Panc1 (cell line): ENCODE measurements around the gene TM2D1.

ENCODE experiments used
- TF ChIP-seq, protein P1 (sequence below): fragments of 450-650 bp; IDR thresholded peaks from 2 replicates; pipeline ENCODE4 v1.5.1; 2017; ENCODE audit warnings: mild to moderate bottlenecking
- TF ChIP-seq, protein P2 (sequence below), 2 experiments: IDR thresholded peaks; 2 replicates each; pipeline ENCODE4 v1.6.1; 2011 to 2012; ENCODE audit warnings: low read depth in 2 of 2, control low read depth in 1 of 2, low read length in 1 of 2, mild to moderate bottlenecking in 1 of 2, moderate library complexity in 1 of 2; ENCODE audit not compliant: insufficient read depth in 1 of 2

DNA sequence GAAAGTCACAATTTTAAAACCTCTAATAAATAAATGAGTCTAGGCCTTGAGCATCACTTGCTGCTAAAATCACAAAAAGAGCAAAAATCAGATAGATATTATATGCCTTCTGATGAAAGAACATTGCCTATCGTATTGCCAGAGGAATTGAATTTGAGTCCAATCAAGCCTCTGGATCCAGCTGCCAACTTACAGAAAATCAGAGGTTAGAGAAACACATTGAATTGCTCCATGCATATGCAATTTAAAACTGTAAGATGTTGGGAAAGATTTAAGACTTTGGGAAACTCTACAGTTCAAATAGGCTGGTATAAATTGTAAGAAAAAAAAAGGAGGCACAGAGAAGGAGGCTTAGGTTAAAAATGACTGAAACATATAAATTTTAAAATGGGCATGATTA, 93.5 kb downstream of the TM2D1 start:
- TF ChIP-seq, protein P1, sequence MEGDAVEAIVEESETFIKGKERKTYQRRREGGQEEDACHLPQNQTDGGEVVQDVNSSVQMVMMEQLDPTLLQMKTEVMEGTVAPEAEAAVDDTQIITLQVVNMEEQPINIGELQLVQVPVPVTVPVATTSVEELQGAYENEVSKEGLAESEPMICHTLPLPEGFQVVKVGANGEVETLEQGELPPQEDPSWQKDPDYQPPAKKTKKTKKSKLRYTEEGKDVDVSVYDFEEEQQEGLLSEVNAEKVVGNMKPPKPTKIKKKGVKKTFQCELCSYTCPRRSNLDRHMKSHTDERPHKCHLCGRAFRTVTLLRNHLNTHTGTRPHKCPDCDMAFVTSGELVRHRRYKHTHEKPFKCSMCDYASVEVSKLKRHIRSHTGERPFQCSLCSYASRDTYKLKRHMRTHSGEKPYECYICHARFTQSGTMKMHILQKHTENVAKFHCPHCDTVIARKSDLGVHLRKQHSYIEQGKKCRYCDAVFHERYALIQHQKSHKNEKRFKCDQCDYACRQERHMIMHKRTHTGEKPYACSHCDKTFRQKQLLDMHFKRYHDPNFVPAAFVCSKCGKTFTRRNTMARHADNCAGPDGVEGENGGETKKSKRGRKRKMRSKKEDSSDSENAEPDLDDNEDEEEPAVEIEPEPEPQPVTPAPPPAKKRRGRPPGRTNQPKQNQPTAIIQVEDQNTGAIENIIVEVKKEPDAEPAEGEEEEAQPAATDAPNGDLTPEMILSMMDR = no peak
- TF ChIP-seq, protein P2, sequence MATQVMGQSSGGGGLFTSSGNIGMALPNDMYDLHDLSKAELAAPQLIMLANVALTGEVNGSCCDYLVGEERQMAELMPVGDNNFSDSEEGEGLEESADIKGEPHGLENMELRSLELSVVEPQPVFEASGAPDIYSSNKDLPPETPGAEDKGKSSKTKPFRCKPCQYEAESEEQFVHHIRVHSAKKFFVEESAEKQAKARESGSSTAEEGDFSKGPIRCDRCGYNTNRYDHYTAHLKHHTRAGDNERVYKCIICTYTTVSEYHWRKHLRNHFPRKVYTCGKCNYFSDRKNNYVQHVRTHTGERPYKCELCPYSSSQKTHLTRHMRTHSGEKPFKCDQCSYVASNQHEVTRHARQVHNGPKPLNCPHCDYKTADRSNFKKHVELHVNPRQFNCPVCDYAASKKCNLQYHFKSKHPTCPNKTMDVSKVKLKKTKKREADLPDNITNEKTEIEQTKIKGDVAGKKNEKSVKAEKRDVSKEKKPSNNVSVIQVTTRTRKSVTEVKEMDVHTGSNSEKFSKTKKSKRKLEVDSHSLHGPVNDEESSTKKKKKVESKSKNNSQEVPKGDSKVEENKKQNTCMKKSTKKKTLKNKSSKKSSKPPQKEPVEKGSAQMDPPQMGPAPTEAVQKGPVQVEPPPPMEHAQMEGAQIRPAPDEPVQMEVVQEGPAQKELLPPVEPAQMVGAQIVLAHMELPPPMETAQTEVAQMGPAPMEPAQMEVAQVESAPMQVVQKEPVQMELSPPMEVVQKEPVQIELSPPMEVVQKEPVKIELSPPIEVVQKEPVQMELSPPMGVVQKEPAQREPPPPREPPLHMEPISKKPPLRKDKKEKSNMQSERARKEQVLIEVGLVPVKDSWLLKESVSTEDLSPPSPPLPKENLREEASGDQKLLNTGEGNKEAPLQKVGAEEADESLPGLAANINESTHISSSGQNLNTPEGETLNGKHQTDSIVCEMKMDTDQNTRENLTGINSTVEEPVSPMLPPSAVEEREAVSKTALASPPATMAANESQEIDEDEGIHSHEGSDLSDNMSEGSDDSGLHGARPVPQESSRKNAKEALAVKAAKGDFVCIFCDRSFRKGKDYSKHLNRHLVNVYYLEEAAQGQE (IDR thresholded peaks at IDR 0.05; ENCODE audit: insufficient read depth in 1 of 2, low read depth in 2 of 2, low read length in 1 of 2) = no peak
